B cell (primary cell): ENCODE data around the gene OTUD3. TPM values are rescaled to one million over a fixed set of nuclear protein-coding genes. Genes with fewer than 3 reads are reported as not detected.
"Not testable (repeated sequence)": the region's sequence is repeated elsewhere in the genome, so short reads cannot be mapped to it uniquely, and the experiment has no call there.

ENCODE experiments used
- ATAC-seq: fragments of 200-7000 bp; cut with Tn5 transposase; one replicate; pipeline ENCODE4 v1.10.0; 2021; ENCODE audit warnings: low read depth, mild to moderate bottlenecking, moderate number of reproducible peaks, moderate library complexity
- CTCF ChIA-PET: fragments of 350-600 bp; sonication (Branson Sonifier 250); formaldehyde crosslinking; loops from one replicate; lab custom pipeline; 2021; ENCODE audit warnings: antibody characterized with exemption, inconsistent platforms; lab: Charles Lee
- POLR2A ChIA-PET: fragments of 350-600 bp; sonication (Branson Sonifier 250); formaldehyde crosslinking; loops from one replicate; lab custom pipeline; 2021; ENCODE audit warnings: antibody characterized with exemption; lab: Charles Lee
- DNase-seq: peaks from one replicate; pipeline ENCODE4 v3.0.0; 2013
- H2AFZ ChIP-seq: 2 replicates; pipeline ENCODE4 v1.6.1; 2012; ENCODE audit warnings: mild to moderate bottlenecking, low read depth, low read length; ENCODE audit not compliant: insufficient read depth, poor library complexity, severe bottlenecking
- H3K27ac ChIP-seq, 2 donors: 1 replicate in 1 of 2; 2 replicates in 1 of 2; pipeline ENCODE4 v1.5.1; 2012 to 2013; ENCODE audit warnings: low read length in 2 of 2, mild to moderate bottlenecking in 2 of 2, moderate library complexity in 1 of 2
- H3K27me3 ChIP-seq, 4 experiments: fragments of 200-600 bp in 1 of 4; sonication (generic) in 1 of 4; replicated peaks in 1 of 4; 1 replicate in 2 of 4; 2 replicates in 2 of 4; pipeline versions ENCODE4 v1.6.1 to v1.7.0; 2013 to 2016; ENCODE audit warnings: low read length in 3 of 4, mild to moderate bottlenecking in 2 of 4, mixed read lengths in 1 of 4, moderate library complexity in 1 of 4; ENCODE audit not compliant: insufficient read depth in 4 of 4, control insufficient read depth in 3 of 4; ENCODE audit errors: control extremely low read depth in 1 of 4
- H3K36me3 ChIP-seq, 2 experiments: replicated peaks in 1 of 2; 1 replicate in 1 of 2; 2 replicates in 1 of 2; pipeline versions ENCODE4 v1.6.1 to v1.7.1; 2013; ENCODE audit warnings: low read length in 1 of 2; ENCODE audit not compliant: insufficient read depth in 2 of 2, control insufficient read depth in 1 of 2; ENCODE audit errors: control extremely low read depth in 1 of 2, extremely low read depth in 1 of 2
- H3K4me1 ChIP-seq, 2 donors: fragments of 200-600 bp in 1 of 2; sonication (generic) in 1 of 2; 1 replicate in 1 of 2; 2 replicates in 1 of 2; pipeline versions ENCODE4 v1.5.1 to v1.6.1; 2013 to 2017; ENCODE audit warnings: low read length in 2 of 2; ENCODE audit not compliant: control insufficient read depth in 2 of 2, insufficient read depth in 2 of 2
- H3K4me2 ChIP-seq: replicated peaks from 2 replicates; pipeline ENCODE3; 2012; ENCODE audit warnings: mild to moderate bottlenecking, low read depth, low read length; ENCODE audit not compliant: poor library complexity, severe bottlenecking
- H3K4me3 ChIP-seq, 5 experiments: fragments of 200-600 bp in 1 of 5; sonication (generic) in 1 of 5; 1 replicate in 3 of 5; 2 replicates in 2 of 5; pipeline versions ENCODE4 v1.5.1 to v1.7.0; 2011 to 2016; ENCODE audit warnings: low read length in 4 of 5, mild to moderate bottlenecking in 4 of 5, low read depth in 2 of 5, control low read depth in 1 of 5, moderate library complexity in 1 of 5; ENCODE audit not compliant: insufficient read depth in 1 of 5; ENCODE audit errors: control extremely low read depth in 1 of 5, extremely low read depth in 1 of 5
- H3K79me2 ChIP-seq: fragments of 200-600 bp; sonication (generic); one replicate; pipeline ENCODE4 v1.6.0; 2016; ENCODE audit warnings: low read length; ENCODE audit not compliant: control insufficient read depth, insufficient read depth
- H3K9ac ChIP-seq: fragments of 200-600 bp; sonication (generic); 2 replicates; pipeline ENCODE4 v1.6.1; 2017; ENCODE audit warnings: mild to moderate bottlenecking, low read length, moderate library complexity
- H3K9me3 ChIP-seq, 3 donors: one replicate each; pipeline versions ENCODE4 v1.6.1 to v1.7.1; 2013; ENCODE audit warnings: low read length in 2 of 3; ENCODE audit not compliant: control insufficient read depth in 2 of 3, insufficient read depth in 1 of 3; ENCODE audit errors: control extremely low read depth in 1 of 3
- H4K20me1 ChIP-seq: 2 replicates; pipeline ENCODE4 v1.6.0; 2012; ENCODE audit warnings: mild to moderate bottlenecking, low read length; ENCODE audit not compliant: insufficient read depth, control insufficient read depth, poor library complexity, severe bottlenecking
- H3K27ac Mint-ChIP-seq: one replicate; pipeline ENCODE4 v1.8.0; 2021; ENCODE audit warnings: mixed read lengths
- H3K27me3 Mint-ChIP-seq: one replicate; pipeline ENCODE4 v1.8.0; 2021; ENCODE audit warnings: mixed read lengths
- H3K4me1 Mint-ChIP-seq: one replicate; pipeline ENCODE4 v1.8.0; 2021; ENCODE audit warnings: mixed read lengths
- H3K4me3 Mint-ChIP-seq: one replicate; pipeline ENCODE4 v1.8.0; 2021; ENCODE audit warnings: mixed read lengths
- H3K9me3 Mint-ChIP-seq: one replicate; pipeline ENCODE4 v1.8.0; 2022; ENCODE audit warnings: mixed read lengths; ENCODE audit not compliant: insufficient read depth
- EZH2 ChIP-seq: IDR thresholded peaks from 2 replicates; pipeline ENCODE4 v1.6.1; 2012; ENCODE audit warnings: borderline replicate concordance, low read depth, mild to moderate bottlenecking, moderate library complexity, low read length; ENCODE audit not compliant: insufficient read depth, poor library complexity, severe bottlenecking
- WGBS: methylation state at CpG from one replicate; pipeline ENCODE4 v1.1.5; 2013; ENCODE audit warnings: missing lambda C conversion rate; ENCODE audit not compliant: insufficient coverage; 5-methylcytosine and 5-hydroxymethylcytosine counted together
- intact Hi-C: fragments of 100-400 bp; cut with micrococcal nuclease; formaldehyde crosslinking; loops from one replicate; pipeline ENCODE4 v1.10.0; 2022
- polyA plus RNA-seq: library from polyadenylated mRNA; depleted of rRNA; stranded (reverse); fragments of >200 nt; gene quantifications from 2 replicates; pipeline ENCODE4 v1.2.3, GENCODE V29; 2012
- total RNA-seq, 2 donors: library from RNA; stranded (reverse); fragments of 120-200 nt in 1 of 2; gene quantifications; 1 replicate in 1 of 2; 2 replicates in 1 of 2; pipeline versions ENCODE4 v1.2.3 to v1.2.4, GENCODE V29; 2013 to 2022
- TF ChIP-seq, protein P1 (sequence below): fragments of 200-600 bp; IDR thresholded peaks from one replicate; pipeline ENCODE4 v1.8.0; 2022; ENCODE audit warnings: antibody characterized with exemption, mild to moderate bottlenecking

Gene OTUD3
- total and polyA plus RNA-seq, 2 donors (not counting 1 experiment from before 2014, with no cell fraction given) = 4.2 to 19.6 TPM

- ChIA-PET POLR2A (no interaction called here), CTCF (interaction anchor here (1.2 kb wide), 1 partner anchor 227 kb away, joined by 4 read pairs; no protein-coding TSS in a partner anchor)
- Mint-ChIP-seq H3K4me3 (no peak overlapping the region), H3K27ac (no peak overlapping the region), H3K4me1 (no peaks in the 10 kb centered on the region), H3K27me3 (peaks cover 4% of the 10 kb centered on the region), H3K9me3 (peaks cover 3% of the 10 kb centered on the region)
- Histone ChIP-seq H2AFZ (no peak overlapping the region), H3K27ac (no peak overlapping the region), H3K9me3 (peaks cover 0 to 11% (median 9%) of the 10 kb centered on the region in 3 donors), H3K36me3 (no peaks in the 10 kb centered on the region), H3K9ac (no peak overlapping the region), H3K4me1 (no peaks in the 10 kb centered on the region), H3K79me2 (no peaks in the 10 kb centered on the region), H3K27me3 (peaks cover 0 to 5% (median 0%) of the 10 kb centered on the region in 4 experiments), H3K4me3 (no peak overlapping the region), H4K20me1 (no peaks in the 10 kb centered on the region), H3K4me2 (no peak overlapping the region)
- DNase-seq = no peak
- WGBS = 80% methylated on average over 2 of the region's 8 CpGs
- intact Hi-C loops = no loop called here
- ATAC-seq = no peak
- TF ChIP-seq, protein P1, sequence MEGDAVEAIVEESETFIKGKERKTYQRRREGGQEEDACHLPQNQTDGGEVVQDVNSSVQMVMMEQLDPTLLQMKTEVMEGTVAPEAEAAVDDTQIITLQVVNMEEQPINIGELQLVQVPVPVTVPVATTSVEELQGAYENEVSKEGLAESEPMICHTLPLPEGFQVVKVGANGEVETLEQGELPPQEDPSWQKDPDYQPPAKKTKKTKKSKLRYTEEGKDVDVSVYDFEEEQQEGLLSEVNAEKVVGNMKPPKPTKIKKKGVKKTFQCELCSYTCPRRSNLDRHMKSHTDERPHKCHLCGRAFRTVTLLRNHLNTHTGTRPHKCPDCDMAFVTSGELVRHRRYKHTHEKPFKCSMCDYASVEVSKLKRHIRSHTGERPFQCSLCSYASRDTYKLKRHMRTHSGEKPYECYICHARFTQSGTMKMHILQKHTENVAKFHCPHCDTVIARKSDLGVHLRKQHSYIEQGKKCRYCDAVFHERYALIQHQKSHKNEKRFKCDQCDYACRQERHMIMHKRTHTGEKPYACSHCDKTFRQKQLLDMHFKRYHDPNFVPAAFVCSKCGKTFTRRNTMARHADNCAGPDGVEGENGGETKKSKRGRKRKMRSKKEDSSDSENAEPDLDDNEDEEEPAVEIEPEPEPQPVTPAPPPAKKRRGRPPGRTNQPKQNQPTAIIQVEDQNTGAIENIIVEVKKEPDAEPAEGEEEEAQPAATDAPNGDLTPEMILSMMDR = no peak
- no peak for TF ChIP-seq EZH2
Measured at GRCh38 chr1:19926296-19927129, 44.3 kb downstream of the OTUD3 start.

DNA sequence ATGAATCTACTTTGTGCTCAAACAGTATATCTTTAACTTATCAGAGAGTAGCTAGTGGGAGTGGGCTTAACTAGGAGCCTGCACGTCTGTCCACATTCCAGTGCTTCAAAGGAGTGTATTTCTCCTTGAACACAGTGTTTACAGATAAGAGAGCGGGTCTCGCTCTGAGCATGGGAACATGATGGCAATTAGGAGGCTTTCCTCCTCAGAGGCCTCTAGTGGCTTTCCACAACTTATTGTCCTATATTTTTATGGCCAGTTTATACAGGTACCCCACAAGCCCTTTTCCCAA, 44.9 kb downstream of the OTUD3 start:
- POLR2A ChIA-PET, H3K9me3 Mint-ChIP-seq, H3K27ac ChIP-seq, H3K27ac Mint-ChIP-seq, H3K4me3 ChIP-seq, H3K27me3 ChIP-seq, H2AFZ ChIP-seq, H3K4me2 ChIP-seq, H3K79me2 ChIP-seq, H3K4me1 Mint-ChIP-seq, ATAC-seq, DNase-seq, H4K20me1 ChIP-seq, H3K4me1 ChIP-seq, H3K27me3 Mint-ChIP-seq, H3K9ac ChIP-seq, intact Hi-C loops, H3K4me3 Mint-ChIP-seq, H3K36me3 ChIP-seq: not testable (repeated sequence)
- no CpG with 5 or more reads among the region's 3 CpGs for WGBS
- peaks cover 0 to 16% (median 15%) of the 10 kb centered on the region in 3 donors for H3K9me3 ChIP-seq
- CTCF ChIA-PET = interaction anchor here (1.2 kb wide), 1 partner anchor 226 kb away, joined by 4 read pairs; no protein-coding TSS in a partner anchor
